SK-N-DZ (cell line): ENCODE results near the gene GAPDH.
A peak's percentile ranks its signal among the peaks of the same experiment; 100 is the strongest.
"Not testable (repeated sequence)": the region's sequence is repeated elsewhere in the genome, so short reads cannot be mapped to it uniquely, and the experiment has no call there.

Experiments used
- DNase-seq: peaks from one replicate; pipeline ENCODE4 v3.0.0-alpha.2; 2015; ENCODE audit warnings: low spot score

Gene GAPDH

DNA sequence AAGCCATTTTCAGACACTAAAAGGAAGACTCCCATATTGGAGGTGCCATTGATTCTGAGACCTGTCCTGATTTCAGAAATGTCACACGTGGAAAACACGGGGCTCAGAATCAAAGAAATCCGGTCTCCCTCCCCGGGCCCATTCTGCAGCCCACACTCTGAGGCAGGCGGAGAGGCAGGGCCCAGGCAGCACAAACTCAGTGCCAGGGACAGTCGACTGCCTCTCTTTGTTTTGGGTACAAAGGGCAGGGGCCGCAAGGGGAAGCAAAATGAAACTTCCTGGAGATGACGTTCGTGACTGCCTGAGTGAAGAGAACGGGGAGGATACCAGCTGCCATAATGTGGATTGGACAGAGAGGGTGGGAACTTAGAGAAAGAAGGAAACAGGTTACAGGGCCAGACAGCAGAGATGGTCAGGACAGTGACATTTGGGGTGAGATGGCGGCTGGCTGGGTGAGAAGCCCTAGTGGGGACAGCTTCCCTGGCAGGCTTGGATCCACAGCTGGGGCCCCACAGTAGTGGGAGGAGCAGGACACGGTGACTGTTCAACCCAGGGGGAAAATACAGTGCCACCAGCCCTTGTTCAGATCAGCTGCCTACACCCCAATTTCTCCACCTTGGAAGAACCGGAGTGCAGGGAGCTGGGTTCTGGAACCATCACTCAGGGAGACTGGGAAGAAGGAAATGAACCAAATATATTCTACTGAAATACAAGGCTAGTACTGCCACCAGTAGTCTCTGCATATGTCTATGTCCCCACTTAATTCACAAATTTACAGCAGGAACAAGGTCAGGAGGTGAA is 8.1 kb downstream of the GAPDH start:
- no peak for DNase-seq

GRCh38 chr12:6546016-6546415 is 11.7 kb downstream of the GAPDH start:
- DNase-seq: no peak

- no peak for DNase-seq
These were observed 13.2 kb downstream of the GAPDH start for GRCh38 chr12:6547566-6547965.

GRCh38 chr12:6547987-6548386 is 13.7 kb downstream of the GAPDH start:
- no peak for DNase-seq

- no peak for DNase-seq
These were observed 14.2 kb downstream of the GAPDH start for GRCh38 chr12:6548556-6548955.

DNA sequence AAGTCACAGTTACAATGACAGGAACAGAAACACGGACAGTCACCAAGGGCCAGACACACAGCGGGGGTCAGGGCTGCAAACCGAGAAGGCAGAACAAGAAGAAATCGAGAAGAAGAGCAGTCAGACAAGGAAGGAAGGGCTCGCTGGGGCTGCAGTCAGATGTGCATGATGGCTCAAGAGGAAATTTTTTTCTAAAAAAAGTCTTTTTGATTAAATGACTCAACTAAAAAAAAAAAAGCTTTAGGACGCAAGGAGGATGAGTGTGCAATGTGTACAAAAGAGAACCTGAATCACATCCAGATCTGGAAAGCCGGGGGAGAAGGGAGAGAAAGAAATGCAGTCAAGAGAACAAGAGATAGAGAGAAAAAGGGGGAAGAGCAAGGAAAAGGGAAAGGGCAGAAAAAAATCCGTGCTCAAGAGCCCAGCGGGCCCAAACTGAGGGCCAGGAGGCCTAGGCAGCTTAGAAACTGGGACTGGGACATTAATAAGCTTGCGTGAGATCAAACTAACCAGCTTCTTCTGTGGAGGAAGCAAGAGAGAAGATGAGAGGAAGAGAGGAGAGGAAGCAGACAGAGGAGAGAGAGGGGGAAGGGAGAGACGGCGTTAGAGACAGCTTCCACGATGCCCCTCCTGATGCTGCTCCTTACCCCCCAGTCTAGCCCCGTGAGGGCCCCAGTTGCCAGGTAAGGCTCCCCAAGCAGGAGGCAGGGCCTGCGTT is 14.8 kb downstream of the GAPDH start:
- no peak for DNase-seq

DNA sequence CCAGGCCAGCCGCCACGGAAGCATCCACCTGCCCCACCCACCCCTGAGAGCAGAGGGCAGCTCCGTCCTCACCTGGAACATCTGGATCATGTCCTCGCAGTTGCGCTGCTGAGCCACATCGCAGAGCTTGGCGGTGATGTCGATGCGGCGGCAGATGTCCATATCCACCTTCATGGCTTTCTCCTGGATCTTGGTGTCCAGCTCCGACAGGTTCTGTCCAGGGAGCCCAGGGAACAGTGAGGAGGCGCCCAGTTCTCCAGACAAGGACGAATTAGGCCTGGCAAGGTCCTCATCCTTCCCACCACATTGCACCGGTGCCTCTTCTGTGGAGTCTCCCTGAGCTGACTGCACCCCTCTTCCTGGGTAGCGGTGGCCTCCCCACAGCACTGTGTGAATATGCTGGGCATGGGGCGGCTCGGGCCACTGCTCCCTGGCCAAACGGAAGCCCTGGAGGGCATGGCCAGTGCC is 15.4 kb downstream of the GAPDH start:
- DNase-seq: no peak

DNA sequence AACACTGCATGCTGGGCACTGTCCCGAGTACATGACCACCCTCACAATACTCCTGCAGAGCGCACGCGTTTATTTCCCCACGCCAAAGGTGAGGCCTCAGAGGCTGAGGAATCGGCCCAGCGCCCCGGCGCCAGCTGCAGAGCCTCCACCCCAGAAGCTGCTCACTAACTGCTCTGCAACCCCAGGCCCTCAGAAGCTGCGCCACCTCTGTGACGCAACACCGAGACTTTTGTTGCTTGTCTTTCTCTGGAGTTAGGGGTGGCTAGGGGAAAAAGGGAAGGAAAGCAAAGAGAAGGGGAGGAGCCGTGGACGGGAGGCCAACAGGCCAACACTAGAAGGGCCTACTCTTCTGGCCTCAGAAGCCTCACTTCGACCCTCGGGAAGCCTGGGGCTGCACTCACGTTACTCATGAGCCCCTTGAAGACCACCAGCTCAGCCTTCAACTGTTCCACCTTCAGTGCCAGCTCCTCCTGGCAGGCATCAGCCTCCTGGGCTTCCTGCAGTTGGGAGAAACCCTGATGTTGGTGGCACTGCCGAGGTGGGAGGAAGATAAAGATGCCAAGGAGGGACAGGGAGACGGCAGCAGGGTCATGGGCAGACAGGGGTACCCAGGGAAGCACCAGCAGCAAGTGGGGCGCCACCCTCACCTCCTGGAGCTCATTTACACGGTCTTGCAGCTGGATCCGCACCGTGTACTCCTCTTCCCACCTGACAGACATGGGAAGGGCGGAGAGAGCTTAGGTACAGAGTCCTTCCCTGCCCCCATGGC is 16.2 kb downstream of the GAPDH start:
- no peak for DNase-seq

DNA sequence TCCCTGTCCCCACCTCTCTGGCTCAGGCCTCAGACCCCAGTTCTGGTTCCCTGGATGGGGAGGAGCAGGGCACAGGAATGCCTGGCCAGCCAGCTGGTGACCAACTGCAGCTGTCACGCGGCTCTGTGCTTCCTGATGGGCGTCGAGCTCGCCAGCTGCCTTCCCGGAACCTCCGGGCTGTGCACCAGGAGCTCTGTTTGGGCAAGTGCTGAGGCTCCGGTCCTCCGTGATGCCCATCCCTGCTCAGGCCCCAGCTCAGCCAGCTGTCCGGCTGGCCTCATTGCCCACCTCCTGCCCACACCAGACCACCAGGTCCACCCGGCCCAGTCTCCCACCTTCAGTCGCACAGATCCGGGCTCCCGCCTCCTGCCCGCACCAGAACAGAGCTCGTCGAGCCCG is 16.7 kb downstream of the GAPDH start:
- no peak for DNase-seq

GRCh38 chr12:6551496-6552139 is 17.3 kb downstream of the GAPDH start:
- DNase-seq: no peak

- no peak for DNase-seq
These were observed 17.8 kb downstream of the GAPDH start for GRCh38 chr12:6552140-6552551.

- no peak for DNase-seq
These were observed 18.9 kb downstream of the GAPDH start for GRCh38 chr12:6553051-6553868.

- DNase-seq: peak; percentile 90
These were observed 20.1 kb downstream of the GAPDH start for GRCh38 chr12:6554168-6555017.

GRCh38 chr12:6555018-6555691 is 20.8 kb downstream of the GAPDH start:
- DNase-seq: no peak

- not testable (repeated sequence) for DNase-seq
These were observed 22.1 kb downstream of the GAPDH start for GRCh38 chr12:6556496-6556817.

- DNase-seq: no peak
These were observed 22.5 kb downstream of the GAPDH start for GRCh38 chr12:6556857-6557256.

DNA sequence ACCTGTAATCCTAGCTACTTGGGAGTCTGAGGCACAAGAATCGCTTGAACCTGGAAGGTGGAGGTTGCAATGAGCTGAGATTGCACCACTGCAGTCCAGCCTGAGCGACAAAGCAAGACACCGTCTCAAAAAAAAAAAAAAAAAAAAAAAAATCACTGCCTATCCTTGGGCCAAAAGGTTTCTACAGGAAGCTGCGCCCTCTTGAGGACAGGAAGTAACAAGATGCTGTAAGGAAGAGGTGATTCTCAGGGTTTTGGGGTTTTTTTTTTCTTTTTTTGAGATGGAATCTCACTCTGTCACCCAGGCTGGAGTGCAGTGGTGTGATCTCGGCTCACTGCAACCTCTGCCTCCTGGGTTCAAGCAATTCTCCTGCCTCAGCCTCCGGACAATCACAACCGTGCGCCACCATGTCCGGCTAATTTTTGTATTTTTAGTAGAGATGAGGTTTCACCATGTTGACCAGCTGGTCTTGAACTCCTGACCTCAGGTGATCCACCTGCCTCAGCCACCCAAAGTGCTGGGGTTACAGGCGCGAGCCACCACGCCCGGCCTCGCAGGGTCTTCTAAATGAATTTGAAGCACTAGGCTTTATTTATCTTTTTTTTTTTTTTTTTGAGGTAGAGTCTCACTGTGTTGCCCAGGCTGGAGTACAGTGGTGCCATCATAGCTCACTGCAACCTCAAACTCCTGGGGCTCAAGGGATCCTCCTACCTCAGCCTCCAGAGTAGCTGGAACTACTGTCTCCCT is 23.9 kb downstream of the GAPDH start:
- DNase-seq: peak; percentile 81

DNA sequence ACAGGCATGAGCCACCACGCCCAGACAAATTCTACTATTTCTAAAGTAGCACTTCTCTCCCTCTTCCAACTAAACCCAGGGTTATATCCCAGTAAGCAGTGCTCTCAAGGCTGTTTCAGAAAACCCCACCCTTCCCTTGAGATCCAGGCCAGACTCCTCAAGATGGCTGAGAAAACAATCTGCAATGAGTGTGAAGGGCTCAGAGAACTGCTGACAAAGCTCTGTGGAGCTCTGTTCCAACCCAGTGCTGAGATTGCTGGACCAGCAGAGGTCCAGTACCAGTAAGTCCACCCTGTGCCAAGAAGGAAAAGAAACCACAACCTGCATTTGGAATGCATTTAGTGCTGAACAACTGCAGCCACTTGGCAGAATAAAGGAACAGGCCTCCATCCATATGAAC is 25.2 kb downstream of the GAPDH start:
- DNase-seq: no peak
